ENCODE data around the gene FIS1.

Gene FIS1

DNA sequence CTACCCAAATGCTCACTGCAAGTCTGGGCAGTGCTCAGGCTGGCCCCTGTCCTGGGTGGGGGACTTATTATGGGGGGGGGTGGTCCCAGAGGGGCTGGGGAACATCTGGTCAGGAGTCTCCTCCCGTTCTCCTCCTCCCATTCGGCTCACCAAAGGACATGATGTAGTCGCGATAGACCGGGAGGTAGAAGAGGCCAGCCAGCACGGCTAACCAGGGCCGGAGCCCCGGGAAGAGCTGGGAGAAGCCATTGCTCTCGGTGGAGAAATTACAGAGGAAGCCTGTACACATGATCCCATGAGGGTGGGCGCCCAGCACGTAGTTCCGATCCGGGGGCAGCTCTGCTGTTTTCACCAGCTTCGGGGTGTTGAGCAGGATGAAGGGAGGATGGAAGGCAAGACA, 46.4 kb downstream of the FIS1 start:
- FAIRE-seq: no peak
- no peak for TF ChIP-seq POLR2AphosphoS5 (IDR thresholded peaks at IDR 0.05; ENCODE audit: low read depth, low read length)
- TF ChIP-seq POLR2A (IDR thresholded peaks at IDR 0.05; ENCODE audit: low read depth, low read length): no peak
- no peak for TF ChIP-seq TAF1 (IDR thresholded peaks at IDR 0.05; ENCODE audit: borderline replicate concordance, low read depth, low read length)
- DNase-seq (ENCODE audit: insufficient read length): no peak

DNA sequence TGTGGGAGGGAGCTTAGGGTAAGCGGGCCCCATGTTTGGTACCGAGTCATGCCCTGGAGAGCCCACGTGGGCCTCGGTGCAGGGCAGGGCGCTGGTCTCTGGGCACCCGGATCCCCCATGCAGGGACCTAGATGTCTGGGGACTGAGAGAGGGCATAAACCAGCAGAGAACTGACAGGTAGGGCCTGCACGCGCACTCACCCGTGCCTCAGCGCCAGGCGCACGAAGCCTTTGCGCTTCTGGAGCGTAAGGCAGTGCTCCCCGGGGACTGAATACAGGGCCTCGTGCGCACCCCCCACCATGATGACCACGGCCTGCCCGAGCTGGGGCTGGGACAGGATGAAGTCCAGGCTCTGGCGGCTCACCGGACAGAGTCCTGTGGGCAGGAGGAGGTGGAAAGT, 46.9 kb downstream of the FIS1 start:
- DNase-seq (ENCODE audit: insufficient read length): no peak
- TF ChIP-seq TAF1 (IDR thresholded peaks at IDR 0.05; ENCODE audit: borderline replicate concordance, low read depth, low read length): no peak
- no peak for TF ChIP-seq POLR2A (IDR thresholded peaks at IDR 0.05; ENCODE audit: low read depth, low read length)
- TF ChIP-seq POLR2AphosphoS5 (IDR thresholded peaks at IDR 0.05; ENCODE audit: low read depth, low read length): no peak
- FAIRE-seq: no peak

DNA sequence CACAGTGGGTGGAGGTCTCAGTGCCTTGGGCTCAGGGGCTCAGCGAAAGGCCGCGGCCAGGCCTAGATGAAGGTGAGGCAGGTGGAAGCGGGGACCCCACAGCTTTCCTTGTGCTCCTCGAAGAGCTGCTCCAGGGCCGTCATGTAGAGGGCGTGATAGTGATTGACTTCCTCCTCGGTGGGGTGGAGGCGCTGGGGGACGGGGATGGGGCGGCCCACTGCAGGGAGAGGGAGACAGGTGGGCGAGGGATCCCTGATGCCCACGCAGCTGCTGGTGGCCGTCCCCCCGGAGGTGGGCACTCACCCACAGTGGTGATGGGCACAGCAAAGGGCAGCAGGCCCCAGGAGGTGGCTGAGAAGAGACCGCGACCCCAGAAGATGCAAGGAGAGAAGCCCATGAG, 49.0 kb downstream of the FIS1 start:
- TF ChIP-seq POLR2AphosphoS5 (IDR thresholded peaks at IDR 0.05; ENCODE audit: low read depth, low read length) (no peak), TAF1 (IDR thresholded peaks at IDR 0.05; ENCODE audit: borderline replicate concordance, low read depth, low read length) (no peak), POLR2A (IDR thresholded peaks at IDR 0.05; ENCODE audit: low read depth, low read length) (no peak)
- FAIRE-seq (no peak), DNase-seq (ENCODE audit: insufficient read length) (no peak)
